Astrocyte of the spinal cord (primary cell): ENCODE results near the gene CEP131.

Source experiments
- DNase-seq: peaks from one replicate; pipeline ENCODE4 v3.0.0; 2011; ENCODE audit warnings: low read depth, low spot score
- H3K4me3 ChIP-seq: 2 replicates; pipeline ENCODE4 v1.5.1; 2011; ENCODE audit warnings: low read depth, mild to moderate bottlenecking, low read length, moderate library complexity
- in situ Hi-C: cut with HindIII; loops from 2 replicates; pipeline ENCODE4 v1.10.0; 2017; ENCODE audit warnings: low sequenced_read_pairs
- TF ChIP-seq, protein P1 (sequence below): IDR thresholded peaks from 2 replicates; pipeline ENCODE4 v1.5.1; 2012; ENCODE audit warnings: low read depth, mild to moderate bottlenecking, low read length, inconsistent platforms

Gene CEP131

DNA sequence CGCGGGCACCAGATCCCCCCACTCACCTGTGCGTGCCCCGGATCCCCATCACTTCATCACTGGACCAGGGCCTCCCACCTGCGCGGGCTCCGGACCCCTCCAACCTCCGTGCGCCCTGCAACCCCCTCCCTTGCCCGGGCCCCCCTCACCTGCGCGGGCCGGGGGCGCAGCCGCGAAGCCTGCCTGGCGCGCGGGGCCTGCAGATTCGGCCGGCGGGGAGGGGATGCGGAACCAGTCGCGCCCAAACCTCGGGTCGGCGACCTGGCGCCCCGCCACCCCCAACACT lies 202 bp downstream of the CEP131 start:
- TF ChIP-seq, protein P1, sequence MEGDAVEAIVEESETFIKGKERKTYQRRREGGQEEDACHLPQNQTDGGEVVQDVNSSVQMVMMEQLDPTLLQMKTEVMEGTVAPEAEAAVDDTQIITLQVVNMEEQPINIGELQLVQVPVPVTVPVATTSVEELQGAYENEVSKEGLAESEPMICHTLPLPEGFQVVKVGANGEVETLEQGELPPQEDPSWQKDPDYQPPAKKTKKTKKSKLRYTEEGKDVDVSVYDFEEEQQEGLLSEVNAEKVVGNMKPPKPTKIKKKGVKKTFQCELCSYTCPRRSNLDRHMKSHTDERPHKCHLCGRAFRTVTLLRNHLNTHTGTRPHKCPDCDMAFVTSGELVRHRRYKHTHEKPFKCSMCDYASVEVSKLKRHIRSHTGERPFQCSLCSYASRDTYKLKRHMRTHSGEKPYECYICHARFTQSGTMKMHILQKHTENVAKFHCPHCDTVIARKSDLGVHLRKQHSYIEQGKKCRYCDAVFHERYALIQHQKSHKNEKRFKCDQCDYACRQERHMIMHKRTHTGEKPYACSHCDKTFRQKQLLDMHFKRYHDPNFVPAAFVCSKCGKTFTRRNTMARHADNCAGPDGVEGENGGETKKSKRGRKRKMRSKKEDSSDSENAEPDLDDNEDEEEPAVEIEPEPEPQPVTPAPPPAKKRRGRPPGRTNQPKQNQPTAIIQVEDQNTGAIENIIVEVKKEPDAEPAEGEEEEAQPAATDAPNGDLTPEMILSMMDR, result no peak
- H3K4me3 ChIP-seq, result peak overlapping the region; percentile 70
- in situ Hi-C loops, result no loop called here
- DNase-seq, result no peak

DNA sequence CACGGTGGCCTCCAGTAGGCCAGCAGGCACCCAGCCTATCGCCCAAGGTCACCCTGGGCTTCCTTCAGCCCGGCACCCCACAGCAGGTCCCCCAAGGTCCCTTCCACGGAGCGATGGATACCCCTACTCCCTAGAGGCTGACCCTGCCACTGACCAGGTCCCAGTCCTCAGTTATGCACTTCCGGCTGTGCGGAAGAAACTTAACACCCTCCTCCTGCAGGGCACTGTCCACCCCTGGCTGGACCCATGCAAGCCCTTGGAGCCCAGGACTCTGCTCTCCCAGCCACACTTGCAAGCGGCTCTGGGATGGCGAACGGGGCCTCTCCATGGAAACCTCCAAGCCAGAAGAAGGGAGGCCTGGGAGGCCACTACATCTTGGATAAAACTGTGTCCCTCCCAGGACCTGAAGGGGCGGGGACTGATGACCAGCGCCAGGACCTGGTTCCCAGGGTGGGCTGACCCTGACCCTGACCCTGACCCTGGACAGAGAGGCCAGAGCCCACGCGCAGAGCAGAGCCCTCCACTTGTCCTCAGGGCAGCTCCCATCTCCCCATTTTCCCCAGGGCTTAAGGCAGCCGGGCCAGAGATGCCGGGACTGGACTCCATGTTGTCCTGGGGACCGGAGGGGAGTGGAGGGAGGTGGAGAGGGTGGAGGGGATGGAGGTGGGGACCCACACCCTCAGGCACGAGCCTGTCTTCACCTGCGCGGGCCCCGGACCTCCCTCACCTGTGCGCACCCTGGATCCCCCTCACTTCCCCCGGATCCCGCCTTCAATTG lies 734 bp downstream of the CEP131 start:
- peak overlapping the region; percentile 70 for H3K4me3 ChIP-seq
- DNase-seq, result no peak
- in situ Hi-C loops, result no loop called here
- TF ChIP-seq, protein P1, result no peak

DNA sequence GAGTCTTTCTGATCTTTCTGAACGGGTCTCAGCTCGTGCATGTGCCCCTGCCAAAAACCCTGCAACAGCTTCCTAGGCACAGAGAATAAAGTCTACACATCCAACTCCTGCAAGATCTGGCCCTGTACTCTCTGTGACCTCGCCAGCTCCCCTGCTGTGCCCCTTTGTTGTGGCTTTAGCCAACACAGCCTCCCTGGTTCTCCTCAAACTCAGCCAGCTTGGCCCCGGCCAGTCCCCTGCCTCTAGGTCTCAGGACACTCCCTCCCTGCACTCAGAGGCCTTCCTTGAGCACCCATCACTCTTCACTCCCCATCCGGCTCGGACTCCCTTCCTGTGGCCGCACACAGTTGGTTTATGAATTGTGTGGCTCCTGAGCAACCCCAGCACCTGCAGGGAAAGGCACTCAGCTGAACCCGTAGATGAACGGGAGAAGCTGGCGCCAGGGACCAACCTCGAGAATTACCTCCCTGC lies 1.4 kb downstream of the CEP131 start:
- in situ Hi-C loops, result no loop called here
- no peak overlapping the region for H3K4me3 ChIP-seq
- TF ChIP-seq, protein P1, result no peak
- DNase-seq, result no peak

DNA sequence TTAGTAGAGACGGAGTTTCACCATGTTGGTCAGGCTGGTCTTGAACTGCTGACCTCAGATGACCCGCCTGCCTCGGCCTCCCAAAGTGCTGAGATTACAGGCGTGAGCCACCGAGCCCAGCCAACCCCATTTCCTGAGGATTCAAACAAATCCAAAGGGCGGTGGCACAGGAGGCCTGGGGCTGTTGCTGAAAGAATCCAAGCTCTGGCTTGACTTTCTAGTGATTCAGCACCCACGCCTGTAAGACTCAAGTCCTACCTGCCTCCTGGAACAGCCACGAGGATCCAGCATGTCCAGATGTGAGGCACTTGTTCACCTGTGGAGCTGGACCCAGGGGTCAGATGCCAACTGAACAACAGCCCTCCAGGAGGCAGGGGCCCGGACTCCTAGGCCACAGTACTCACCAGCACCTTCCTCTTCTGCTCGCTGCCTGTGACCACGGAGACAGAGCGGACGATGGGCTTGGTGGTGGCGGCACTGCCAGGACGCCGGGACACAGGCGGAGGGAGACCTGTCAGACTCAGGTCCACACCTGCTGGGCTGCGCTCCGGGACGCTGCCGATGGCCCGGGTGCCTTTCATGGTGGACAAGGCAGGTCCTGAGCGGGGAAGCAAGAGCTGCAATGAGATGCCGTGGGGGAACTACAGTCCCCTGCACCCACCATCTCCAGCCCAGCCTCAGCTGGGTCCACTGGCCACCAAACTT lies 3.1 kb downstream of the CEP131 start:
- in situ Hi-C loops, result no loop called here
- DNase-seq, result no peak
- TF ChIP-seq, protein P1, result no peak
- H3K4me3 ChIP-seq, result no peak overlapping the region

DNA sequence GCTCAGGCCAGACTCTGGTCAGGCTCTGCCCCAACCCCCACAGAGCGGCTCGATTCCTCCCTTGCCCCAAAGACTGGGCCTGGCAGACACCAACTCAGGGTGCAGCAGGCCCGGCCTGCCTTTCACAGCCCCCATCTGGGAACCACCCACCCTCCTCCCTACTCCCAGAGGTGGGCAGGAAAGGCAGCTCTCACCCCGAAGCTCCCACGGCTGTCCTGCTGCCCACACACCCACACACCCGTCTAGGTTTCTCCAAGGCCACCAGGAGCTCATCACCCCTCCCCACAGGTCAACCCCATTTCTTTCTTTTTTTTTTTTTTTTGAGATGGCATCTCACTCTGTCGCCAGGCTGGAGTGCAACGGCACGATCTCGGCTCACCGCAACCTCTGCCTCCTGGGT lies 3.8 kb downstream of the CEP131 start:
- TF ChIP-seq, protein P1, result no peak

DNA sequence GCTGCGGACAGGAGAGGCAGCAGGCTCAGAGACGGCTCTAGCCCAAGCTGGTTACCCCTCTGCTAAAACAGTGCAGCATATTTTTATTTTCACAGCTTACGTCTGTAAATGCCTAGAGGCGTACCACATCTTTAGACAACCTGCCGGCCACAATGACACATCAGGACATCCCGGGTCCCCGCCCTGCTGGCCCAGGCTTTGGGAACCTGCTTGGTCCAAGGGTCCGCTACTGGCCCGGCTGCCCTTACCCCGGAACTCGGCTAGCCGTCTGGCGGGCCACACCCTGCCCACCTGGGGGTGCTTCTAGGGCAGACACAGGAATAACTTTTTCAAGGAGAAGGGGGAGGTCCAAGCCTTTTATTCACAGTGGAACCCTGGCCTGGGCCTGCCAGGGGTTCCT lies 4.3 kb downstream of the CEP131 start:
- no peak overlapping the region for H3K4me3 ChIP-seq
- no peak for DNase-seq
- TF ChIP-seq, protein P1, result no peak
- in situ Hi-C loops, result no loop called here

More for the DNA sequence above, 3.8 kb downstream of the CEP131 start:
- DNase-seq, result no peak
- in situ Hi-C loops, result no loop called here
- H3K4me3 ChIP-seq, result no peak overlapping the region
